ENCODE results near the gene GLI1.

DNA sequence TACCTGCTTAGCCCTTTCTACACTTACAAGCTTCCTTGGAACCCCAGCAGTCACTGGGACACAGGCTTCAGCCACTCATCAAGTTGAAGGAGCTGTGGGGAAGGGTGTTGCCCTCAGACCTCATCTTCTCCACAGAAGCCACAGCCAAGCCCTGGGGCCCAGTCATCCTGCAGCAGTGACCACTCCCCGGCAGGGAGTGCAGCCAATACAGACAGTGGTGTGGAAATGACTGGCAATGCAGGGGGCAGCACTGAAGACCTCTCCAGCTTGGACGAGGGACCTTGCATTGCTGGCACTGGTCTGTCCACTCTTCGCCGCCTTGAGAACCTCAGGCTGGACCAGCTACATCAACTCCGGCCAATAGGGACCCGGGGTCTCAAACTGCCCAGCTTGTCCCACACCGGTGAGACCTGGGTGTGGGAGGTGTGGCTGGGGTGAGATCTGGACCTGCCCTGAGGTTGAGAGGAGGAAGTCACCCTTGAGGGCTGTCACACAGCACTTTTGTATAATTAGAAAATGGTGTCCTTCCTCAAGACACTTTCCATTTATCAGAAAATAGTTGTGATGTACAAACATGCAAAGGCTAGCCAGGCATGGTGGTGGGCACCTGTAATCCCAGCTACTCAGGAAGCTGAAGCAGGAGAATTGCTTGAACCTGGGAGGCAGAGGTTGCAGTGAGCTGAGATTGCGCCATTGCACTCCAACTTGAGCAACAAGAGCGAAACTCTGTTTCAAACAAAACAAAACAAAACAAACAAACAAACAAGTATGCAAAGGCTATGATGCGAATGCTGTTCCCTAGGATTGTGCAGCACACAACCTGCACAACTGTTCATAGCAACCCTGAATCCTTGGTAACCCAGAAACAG is 9.9 kb downstream of the GLI1 start:
- TF ChIP-seq, protein P1, sequence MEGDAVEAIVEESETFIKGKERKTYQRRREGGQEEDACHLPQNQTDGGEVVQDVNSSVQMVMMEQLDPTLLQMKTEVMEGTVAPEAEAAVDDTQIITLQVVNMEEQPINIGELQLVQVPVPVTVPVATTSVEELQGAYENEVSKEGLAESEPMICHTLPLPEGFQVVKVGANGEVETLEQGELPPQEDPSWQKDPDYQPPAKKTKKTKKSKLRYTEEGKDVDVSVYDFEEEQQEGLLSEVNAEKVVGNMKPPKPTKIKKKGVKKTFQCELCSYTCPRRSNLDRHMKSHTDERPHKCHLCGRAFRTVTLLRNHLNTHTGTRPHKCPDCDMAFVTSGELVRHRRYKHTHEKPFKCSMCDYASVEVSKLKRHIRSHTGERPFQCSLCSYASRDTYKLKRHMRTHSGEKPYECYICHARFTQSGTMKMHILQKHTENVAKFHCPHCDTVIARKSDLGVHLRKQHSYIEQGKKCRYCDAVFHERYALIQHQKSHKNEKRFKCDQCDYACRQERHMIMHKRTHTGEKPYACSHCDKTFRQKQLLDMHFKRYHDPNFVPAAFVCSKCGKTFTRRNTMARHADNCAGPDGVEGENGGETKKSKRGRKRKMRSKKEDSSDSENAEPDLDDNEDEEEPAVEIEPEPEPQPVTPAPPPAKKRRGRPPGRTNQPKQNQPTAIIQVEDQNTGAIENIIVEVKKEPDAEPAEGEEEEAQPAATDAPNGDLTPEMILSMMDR (IDR thresholded peaks at IDR 0.05), result no peak
- TF ChIP-seq POLR2AphosphoS5 (IDR thresholded peaks at IDR 0.05) (no peak), POLR2A (IDR thresholded peaks at IDR 0.05) (no peak)

Data from prostate gland (tissue), 2 donors.